RWPE2 (cell line): ENCODE measurements around the gene B3GAT2.

Experiments
- ATAC-seq: fragments of 200-7000 bp; cut with Tn5 transposase; 3 replicates; pipeline ENCODE4 v1.9.1; 2021; ENCODE audit warnings: low read depth
- DNase-seq: peaks from one replicate; pipeline ENCODE4 v3.0.0-alpha.2; 2020; ENCODE audit warnings: low spot score
- H3K27ac ChIP-seq: fragments of 450-650 bp; 2 replicates; pipeline ENCODE4 v1.5.1; 2017; ENCODE audit warnings: mild to moderate bottlenecking; ENCODE audit not compliant: poor library complexity, severe bottlenecking
- H3K27me3 ChIP-seq: fragments of 250-450 bp; sonication (Bioruptor Pico); 2 replicates; pipeline ENCODE4 v1.5.1; 2021; ENCODE audit warnings: mild to moderate bottlenecking, moderate library complexity; ENCODE audit not compliant: insufficient read depth, poor library complexity, severe bottlenecking
- H3K36me3 ChIP-seq: fragments of 250-450 bp; sonication (Bioruptor Pico); 2 replicates; pipeline ENCODE4 v1.5.1; 2020; ENCODE audit warnings: low read depth, mild to moderate bottlenecking, moderate library complexity
- H3K4me1 ChIP-seq: fragments of 250-450 bp; sonication (Bioruptor Pico); 2 replicates; pipeline ENCODE4 v1.5.1; 2021; ENCODE audit warnings: mild to moderate bottlenecking, moderate library complexity; ENCODE audit not compliant: insufficient read depth, poor library complexity, severe bottlenecking
- H3K4me3 ChIP-seq: fragments of 250-450 bp; sonication (Bioruptor Pico); 2 replicates; pipeline ENCODE4 v1.5.1; 2021; ENCODE audit warnings: mild to moderate bottlenecking, moderate library complexity; ENCODE audit not compliant: severe bottlenecking
- H3K9me3 ChIP-seq: fragments of 250-450 bp; sonication (Bioruptor Pico); 2 replicates; pipeline ENCODE4 v1.5.1; 2021; ENCODE audit warnings: mild to moderate bottlenecking, moderate library complexity; ENCODE audit not compliant: severe bottlenecking
- CTCF ChIP-seq: fragments of 450-650 bp; IDR thresholded peaks from one replicate; pipeline ENCODE4 v1.5.1; 2017; ENCODE audit warnings: mild to moderate bottlenecking, moderate library complexity; ENCODE audit not compliant: poor library complexity, severe bottlenecking

B3GAT2 gene

DNA sequence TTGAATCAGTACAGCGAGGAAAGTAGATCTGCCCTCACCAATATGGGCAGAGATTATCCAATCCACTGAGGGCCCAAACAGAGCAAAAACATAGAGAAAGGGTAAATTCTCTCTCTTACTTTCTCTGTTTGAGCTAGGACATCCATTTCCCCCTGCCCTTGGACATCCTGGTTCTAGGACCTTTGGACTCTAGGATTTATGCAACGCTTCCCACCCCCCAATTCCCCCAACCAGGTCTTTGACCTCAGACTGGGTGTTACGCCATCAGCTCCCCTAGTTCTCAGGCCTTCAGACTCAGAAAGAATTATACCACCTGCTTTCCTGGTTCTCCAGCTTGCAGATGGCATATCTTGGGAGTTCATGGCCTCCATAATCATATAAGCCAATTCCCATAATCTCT lies 10.2 kb upstream of the B3GAT2 start:
- H3K36me3 ChIP-seq = no peaks in the 10 kb centered on the region
- no peak overlapping the region for H3K27ac ChIP-seq
- ATAC-seq (no peak), DNase-seq (no peak)
- TF ChIP-seq CTCF = no peak
- no peaks in the 10 kb centered on the region for H3K9me3 ChIP-seq
- H3K4me3 ChIP-seq = no peak overlapping the region
- no peaks in the 10 kb centered on the region for H3K4me1 ChIP-seq
- H3K27me3 ChIP-seq = no peaks in the 10 kb centered on the region

DNA sequence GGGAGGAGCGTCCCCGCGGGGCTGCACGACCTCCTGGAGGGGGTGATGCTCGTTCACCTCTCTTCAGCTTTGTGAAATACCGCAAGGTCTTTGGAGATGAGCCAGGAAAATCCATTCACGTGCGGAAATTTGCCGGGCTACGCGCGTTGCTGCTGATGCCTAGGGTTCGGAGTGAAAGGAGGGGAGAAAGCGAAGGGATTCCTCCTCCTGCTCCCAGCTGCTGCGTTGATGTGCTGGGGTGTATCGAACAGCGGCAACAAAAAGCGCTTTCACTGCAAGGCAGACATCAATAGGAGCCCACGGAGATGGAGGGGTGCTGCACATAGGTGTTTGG lies 391 bp upstream of the B3GAT2 start:
- no peak for TF ChIP-seq CTCF
- no peak overlapping the region for H3K4me3 ChIP-seq
- no peaks in the 10 kb centered on the region for H3K36me3 ChIP-seq
- DNase-seq (no peak), ATAC-seq (no peak)
- H3K27ac ChIP-seq = no peak overlapping the region
- H3K4me1 ChIP-seq = no peaks in the 10 kb centered on the region
- peaks cover 70% of the 10 kb centered on the region for H3K27me3 ChIP-seq
- H3K9me3 ChIP-seq = no peaks in the 10 kb centered on the region

DNA sequence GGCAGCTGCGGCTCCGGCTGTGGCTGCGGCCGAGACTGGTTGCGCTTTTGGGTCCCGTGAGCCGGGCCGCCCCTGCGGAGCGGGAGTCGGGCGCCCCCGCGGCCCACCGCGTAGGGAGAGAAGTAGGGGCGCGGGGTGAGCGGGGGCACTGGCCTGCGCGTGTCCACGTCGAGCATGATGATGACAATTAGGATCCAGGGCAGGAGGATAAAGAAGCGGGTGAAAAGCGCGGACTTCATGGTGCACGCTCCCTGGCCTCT lies 739 bp downstream of the B3GAT2 start:
- peak; percentile 15; the same call in 1 of the 3 replicates for ATAC-seq
- H3K27me3 ChIP-seq = peaks cover 72% of the 10 kb centered on the region

GRCh38 chr6:70955441-70956190 lies 1.2 kb downstream of the B3GAT2 start:
- H3K4me3 ChIP-seq = peak overlapping the region; percentile 23
- peaks cover 71% of the 10 kb centered on the region for H3K27me3 ChIP-seq
- H3K4me1 ChIP-seq = no peaks in the 10 kb centered on the region
- H3K9me3 ChIP-seq = no peaks in the 10 kb centered on the region
- peak; percentile 76 for DNase-seq
- ATAC-seq = peak; percentile 78
- H3K36me3 ChIP-seq = no peaks in the 10 kb centered on the region
- H3K27ac ChIP-seq = no peak overlapping the region
- TF ChIP-seq CTCF = peak; percentile 89

More for the DNA sequence above, 739 bp downstream of the B3GAT2 start:
- Histone ChIP-seq H3K27ac (no peak overlapping the region), H3K9me3 (no peaks in the 10 kb centered on the region), H3K4me3 (peak overlapping the region; percentile 23), H3K36me3 (no peaks in the 10 kb centered on the region), H3K4me1 (no peaks in the 10 kb centered on the region)
- no peak for DNase-seq
- peak; percentile 73 for TF ChIP-seq CTCF

GRCh38 chr6:70954750-70955149 lies 2.1 kb downstream of the B3GAT2 start:
- H3K27ac ChIP-seq = no peak overlapping the region
- no peaks in the 10 kb centered on the region for H3K9me3 ChIP-seq
- TF ChIP-seq CTCF = no peak
- peaks cover 63% of the 10 kb centered on the region for H3K27me3 ChIP-seq
- no peaks in the 10 kb centered on the region for H3K4me1 ChIP-seq
- H3K36me3 ChIP-seq = no peaks in the 10 kb centered on the region
- no peak for DNase-seq
- no peak overlapping the region for H3K4me3 ChIP-seq
- no peak for ATAC-seq
